ENCODE results near the gene TRIOBP. TPM values are rescaled to one million over a fixed set of nuclear protein-coding genes. Genes with fewer than 3 reads are reported as not detected.

Gene TRIOBP
- total and polyA plus RNA-seq, 7 experiments from 2014 or later = 6.7 to 43.0 (median 22.9) TPM

DNA sequence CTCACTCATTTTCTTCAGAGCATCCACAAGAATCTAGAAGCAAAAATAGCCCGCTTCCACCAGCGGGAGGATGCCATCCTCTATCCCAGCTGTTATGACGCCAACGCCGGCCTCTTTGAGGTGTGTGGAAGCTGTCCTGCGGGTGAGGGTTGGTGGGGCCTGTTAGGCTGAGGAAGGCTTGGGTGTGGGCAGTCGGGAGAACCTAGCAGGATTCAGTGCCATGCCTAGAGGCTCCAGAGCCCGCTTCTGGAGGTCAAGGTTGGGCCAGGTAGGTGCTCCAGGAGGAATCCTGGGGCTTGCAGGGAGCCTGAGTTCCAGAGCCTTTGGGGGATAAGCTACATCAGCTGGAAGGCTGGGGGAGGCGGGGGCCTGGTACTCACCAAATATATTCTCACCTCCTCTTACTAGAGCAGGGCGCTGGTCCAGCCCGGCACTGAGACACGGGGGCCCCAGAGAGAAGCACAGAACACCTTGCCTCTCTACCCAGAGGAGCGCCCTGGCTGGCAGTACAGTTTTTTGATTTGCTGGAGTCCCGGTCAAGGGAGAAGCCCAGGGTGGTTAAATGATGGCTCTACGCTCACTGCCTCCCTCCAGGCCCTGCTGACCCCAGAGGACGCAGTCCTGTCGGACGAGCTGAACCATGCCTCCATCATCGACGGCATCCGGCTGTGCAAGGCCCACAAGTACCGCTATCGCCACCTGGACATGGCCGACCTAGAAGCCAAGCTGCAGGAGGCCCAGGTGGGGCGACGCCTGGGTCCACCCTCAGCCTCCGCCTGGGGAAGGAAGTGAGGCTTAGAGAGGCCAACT is 116.2 kb downstream of the TRIOBP start:
- DNase-seq = no peak
- CTCF ChIA-PET = interaction anchor here (0.6 to 8.0 kb wide), 2 partner anchors 50 to 290 kb away, joined by 4 to 94 read pairs; no protein-coding TSS in a partner anchor
- no peak overlapping the region for H3K27ac Mint-ChIP-seq

DNA sequence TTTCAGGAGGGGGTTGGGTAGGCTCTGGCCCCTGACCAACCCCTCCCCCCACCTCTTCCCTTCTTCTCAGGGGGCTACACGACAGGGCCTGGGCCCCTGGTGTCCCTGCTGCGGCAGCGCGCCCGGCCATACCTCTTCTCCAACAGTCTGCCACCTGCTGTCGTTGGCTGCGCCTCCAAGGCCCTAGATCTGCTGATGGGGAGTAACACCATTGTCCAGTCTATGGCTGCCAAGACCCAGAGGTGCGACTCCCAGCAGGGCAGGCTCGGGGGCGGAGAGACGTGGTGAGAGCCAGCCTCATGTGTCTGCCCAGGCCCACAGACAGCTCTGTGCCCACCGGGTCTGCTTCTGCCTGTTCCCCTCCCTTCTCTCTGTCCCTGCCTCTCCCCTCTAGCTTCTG is 118.7 kb downstream of the TRIOBP start:
- Histone ChIP-seq H3K27me3 (ENCODE audit: control insufficient read depth in 2 of 2, insufficient read depth in 2 of 2, low read length in 2 of 2) (peaks cover 0 to 4% of the 10 kb centered on the region in 2 donors), H3K36me3 (ENCODE audit: control insufficient read depth in 2 of 3, insufficient read depth in 3 of 3, low read length in 3 of 3) (no peaks in the 10 kb centered on the region), H3K4me1 (ENCODE audit: control insufficient read depth in 2 of 2, insufficient read depth in 2 of 2, low read length in 2 of 2) (peaks cover 10% of the 10 kb centered on the region in 2 donors), H3K4me3 (ENCODE audit: low read length) (no peak overlapping the region), H3K27ac (ENCODE audit: low read depth, low read length) (no peak overlapping the region), H3K9me3 (ENCODE audit: control insufficient read depth in 2 of 3, low read length in 3 of 3) (no peaks in the 10 kb centered on the region)
- intact Hi-C loops (cut with micrococcal nuclease) = no loop called here
- ChIA-PET POLR2A (no interaction called here), CTCF (interaction anchor here (0.9 to 8.0 kb wide), 4 partner anchors 48 to 155 kb away, joined by 3 to 94 read pairs (median 13); no protein-coding TSS in a partner anchor)
- ATAC-seq (no peak), DNase-seq (no peak)
- Mint-ChIP-seq H3K36me3 (peaks cover 0 to 4% (median 0%) of the 10 kb centered on the region in 5 donors), H3K27me3 (peaks cover 4 to 18% (median 8%) of the 10 kb centered on the region in 5 donors), H3K27ac (no peak overlapping the region), H3K4me3 (peak overlapping the region in 1 of 10 donors; percentile 22), H3K4me1 (peaks cover 0 to 16% (median 11%) of the 10 kb centered on the region in 7 donors), H3K9me3 (no peaks in the 10 kb centered on the region)

More for the DNA sequence above, 116.2 kb downstream of the TRIOBP start:
- intact Hi-C loops (cut with micrococcal nuclease) = no loop called here
- Histone ChIP-seq H3K4me1 (ENCODE audit: control insufficient read depth in 2 of 2, insufficient read depth in 2 of 2, low read length in 2 of 2) (peaks cover 5 to 14% of the 10 kb centered on the region in 2 donors), H3K9me3 (ENCODE audit: control insufficient read depth in 2 of 3, low read length in 3 of 3) (no peaks in the 10 kb centered on the region), H3K27ac (ENCODE audit: low read depth, low read length) (no peak overlapping the region), H3K27me3 (ENCODE audit: control insufficient read depth in 2 of 2, insufficient read depth in 2 of 2, low read length in 2 of 2) (peaks cover 0 to 7% of the 10 kb centered on the region in 2 donors), H3K36me3 (ENCODE audit: control insufficient read depth in 2 of 3, insufficient read depth in 3 of 3, low read length in 3 of 3) (no peaks in the 10 kb centered on the region), H3K4me3 (ENCODE audit: low read length) (no peak overlapping the region)
- POLR2A ChIA-PET = interaction anchor here (0.7 kb wide), 1 partner anchor 38 kb away, joined by 3 read pairs; no protein-coding TSS in a partner anchor
- peaks cover 0 to 20% (median 12%) of the 10 kb centered on the region in 7 donors for H3K4me1 Mint-ChIP-seq
- H3K9me3 Mint-ChIP-seq = no peaks in the 10 kb centered on the region
- peaks cover 0 to 7% (median 4%) of the 10 kb centered on the region in 5 donors for H3K27me3 Mint-ChIP-seq
- no peak overlapping the region for H3K4me3 Mint-ChIP-seq
- no peak for ATAC-seq
- H3K36me3 Mint-ChIP-seq = peaks cover 0 to 4% (median 0%) of the 10 kb centered on the region in 5 donors

DNA sequence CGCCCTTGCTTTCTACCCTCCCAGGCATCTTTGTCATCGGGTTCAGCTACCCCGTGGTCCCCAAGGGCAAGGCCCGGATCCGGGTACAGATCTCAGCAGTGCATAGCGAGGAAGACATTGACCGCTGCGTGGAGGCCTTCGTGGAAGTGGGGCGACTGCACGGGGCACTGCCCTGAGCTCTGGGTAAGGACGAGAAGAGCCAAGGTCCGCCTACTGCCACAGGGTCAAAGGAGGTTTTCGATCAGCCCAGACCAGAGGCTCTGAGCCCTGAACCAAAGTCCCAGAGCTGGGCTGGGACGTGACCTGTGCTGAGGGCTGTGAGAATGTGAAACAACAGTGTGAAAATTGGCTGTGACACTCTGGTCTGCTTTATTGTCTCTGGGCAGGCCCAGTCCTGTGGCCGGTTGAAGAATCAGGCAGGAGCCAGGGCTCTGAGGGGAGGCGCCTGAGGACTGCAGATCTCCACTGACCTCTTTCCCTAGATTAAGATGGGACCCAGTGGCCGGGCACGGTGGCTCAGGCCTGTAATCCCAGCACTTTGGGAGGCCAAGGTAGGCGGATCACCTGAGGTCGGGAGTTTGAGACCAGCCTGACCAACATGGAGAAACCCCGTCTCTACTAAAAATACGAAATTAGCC is 119.8 kb downstream of the TRIOBP start:
- DNase-seq (no peak), ATAC-seq (no peak)
- H3K36me3 Mint-ChIP-seq = peaks cover 0 to 4% (median 0%) of the 10 kb centered on the region in 5 donors
- peaks cover 4 to 24% (median 12%) of the 10 kb centered on the region in 5 donors for H3K27me3 Mint-ChIP-seq
- Histone ChIP-seq H3K4me1 (ENCODE audit: control insufficient read depth in 2 of 2, insufficient read depth in 2 of 2, low read length in 2 of 2) (peaks cover 10% of the 10 kb centered on the region in 2 donors), H3K9me3 (ENCODE audit: control insufficient read depth in 2 of 3, low read length in 3 of 3) (no peaks in the 10 kb centered on the region), H3K36me3 (ENCODE audit: control insufficient read depth in 2 of 3, insufficient read depth in 3 of 3, low read length in 3 of 3) (no peaks in the 10 kb centered on the region), H3K27ac (ENCODE audit: low read depth, low read length) (no peak overlapping the region), H3K4me3 (ENCODE audit: low read length) (no peak overlapping the region), H3K27me3 (ENCODE audit: control insufficient read depth in 2 of 2, insufficient read depth in 2 of 2, low read length in 2 of 2) (no peaks in the 10 kb centered on the region)
- H3K27ac Mint-ChIP-seq = no peak overlapping the region
- no peaks in the 10 kb centered on the region for H3K9me3 Mint-ChIP-seq
- H3K4me1 Mint-ChIP-seq = peaks cover 0 to 16% (median 11%) of the 10 kb centered on the region in 7 donors
- POLR2A ChIA-PET = interaction anchor here (0.6 to 1.3 kb wide), 2 partner anchors 47 to 137 kb away, joined by 3 read pairs; partner anchors contain the start of genes C22orf23 and POLR2F
- no peak overlapping the region for H3K4me3 Mint-ChIP-seq
- CTCF ChIA-PET = interaction anchor here (0.9 to 8.0 kb wide), 11 partner anchors 9 to 154 kb away, joined by 3 to 94 read pairs (median 4); partner anchors contain the start of genes C22orf23, GCAT and POLR2F
- intact Hi-C loops (cut with micrococcal nuclease) = loop anchor here (1.0 to 2.0 kb wide), 6 partner anchors 9 to 149 kb away; partner anchors contain the start of genes EIF3L (in 1 of the 2) and GCAT (in 1 of the 2)

DNA sequence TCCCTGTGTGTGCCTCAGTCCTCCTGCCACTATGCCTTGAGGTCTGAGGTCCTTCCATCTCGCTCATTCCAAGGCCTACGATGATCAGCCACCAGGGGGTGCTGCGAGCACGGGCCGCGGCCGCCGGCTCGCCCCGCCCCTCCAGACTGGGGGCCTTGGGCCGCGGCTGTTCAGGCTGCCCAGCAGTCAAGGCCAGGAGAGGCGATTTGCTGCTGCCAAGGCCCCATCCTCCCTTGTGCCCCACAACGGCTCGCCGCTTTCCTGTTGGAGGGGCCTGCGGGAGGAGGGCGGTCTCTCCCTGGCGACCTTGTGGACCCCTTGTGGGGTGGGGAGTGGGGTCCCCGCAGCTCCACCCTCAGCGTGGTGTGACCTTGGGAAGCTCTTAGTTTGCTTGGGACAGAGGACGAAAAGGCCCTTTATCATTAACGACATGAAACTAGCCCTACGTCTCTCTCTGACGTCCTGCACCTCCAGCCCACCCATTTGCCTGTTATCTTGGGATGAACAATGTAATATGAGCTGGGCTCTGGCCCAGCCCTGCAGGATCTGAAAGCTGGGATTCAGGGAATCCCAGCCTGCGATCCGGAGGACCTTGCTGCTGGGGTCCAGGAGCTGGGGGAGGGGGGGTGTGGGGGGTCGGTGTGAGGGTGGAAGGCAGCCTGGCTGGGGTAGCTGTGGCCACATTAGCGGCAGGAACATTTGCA is 121.0 kb downstream of the TRIOBP start:
- Histone ChIP-seq H3K36me3 (ENCODE audit: control insufficient read depth in 2 of 3, insufficient read depth in 3 of 3, low read length in 3 of 3) (no peaks in the 10 kb centered on the region), H3K27ac (ENCODE audit: low read depth, low read length) (no peak overlapping the region), H3K27me3 (ENCODE audit: control insufficient read depth in 2 of 2, insufficient read depth in 2 of 2, low read length in 2 of 2) (no peaks in the 10 kb centered on the region), H3K9me3 (ENCODE audit: control insufficient read depth in 2 of 3, low read length in 3 of 3) (no peaks in the 10 kb centered on the region), H3K4me3 (ENCODE audit: low read length) (peak overlapping the region; percentile 61), H3K4me1 (ENCODE audit: control insufficient read depth in 2 of 2, insufficient read depth in 2 of 2, low read length in 2 of 2) (peaks cover 10% of the 10 kb centered on the region in 2 donors)
- Mint-ChIP-seq H3K27me3 (peaks cover 9 to 33% (median 20%) of the 10 kb centered on the region in 5 donors), H3K9me3 (no peaks in the 10 kb centered on the region), H3K27ac (no peak overlapping the region), H3K4me3 (peak overlapping the region in 9 of 10 donors; percentile 34 to 74 (median 52)), H3K4me1 (peaks cover 0 to 16% (median 11%) of the 10 kb centered on the region in 7 donors), H3K36me3 (peaks cover 0 to 4% (median 0%) of the 10 kb centered on the region in 5 donors)
- POLR2A ChIA-PET = interaction anchor here (0.6 to 1.5 kb wide), 5 partner anchors 10 to 136 kb away, joined by 3 to 6 read pairs (median 3); partner anchors contain the start of genes ANKRD54, C22orf23 and POLR2F
- intact Hi-C loops (cut with micrococcal nuclease) = loop anchor here (1.0 to 2.0 kb wide), 7 partner anchors 11 to 147 kb away; partner anchors contain the start of genes ANKRD54 (in 1 of the 2), EIF3L (in 1 of the 2) and GCAT (in 1 of the 2)
- DNase-seq (peak; percentile 44 to 92 (median 72)), ATAC-seq (peak; percentile 92)
- CTCF ChIA-PET = interaction anchor here (0.6 to 8.0 kb wide), 22 partner anchors 10 to 556 kb away, joined by 3 to 94 read pairs (median 4); partner anchors contain the start of genes C22orf23, GCAT and POLR2F

DNA sequence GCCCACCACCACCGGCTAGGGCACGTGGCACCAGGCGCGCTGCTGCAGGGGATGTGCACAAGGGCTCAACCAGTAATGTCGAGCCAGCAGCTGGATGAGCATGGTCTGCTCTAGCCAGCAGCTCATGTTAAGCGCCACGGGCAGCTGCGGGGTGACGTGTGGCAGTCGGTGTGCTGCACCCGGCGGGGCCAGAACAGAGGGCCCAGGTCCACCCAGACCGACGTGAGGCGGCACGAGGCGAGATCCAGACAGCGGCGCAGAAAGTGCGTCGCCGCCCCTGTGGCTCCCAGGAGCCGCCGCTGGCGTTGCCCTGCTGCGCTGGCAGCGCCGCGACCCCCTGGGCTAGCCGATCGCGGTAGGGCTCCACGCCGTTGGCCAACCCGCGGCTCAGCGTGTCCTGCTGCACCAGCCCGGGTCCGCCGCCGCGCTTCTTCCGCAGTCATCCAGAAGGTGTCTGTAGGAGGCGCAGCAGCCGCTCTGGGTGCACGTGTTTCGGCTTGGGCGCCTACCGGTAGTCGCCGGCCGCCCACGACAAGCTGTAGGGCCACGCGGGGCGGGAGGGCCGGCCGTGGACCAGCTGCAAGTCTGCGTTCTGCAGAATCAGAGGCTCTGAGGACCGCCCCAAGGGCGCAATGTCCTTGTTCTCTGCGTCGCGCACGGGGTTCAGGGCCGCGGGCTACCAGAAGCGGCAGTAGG is 121.7 kb downstream of the TRIOBP start:
- POLR2A ChIA-PET = interaction anchor here (0.6 to 1.5 kb wide), 4 partner anchors 9 to 182 kb away, joined by 3 to 6 read pairs (median 4); partner anchors contain the start of gene ANKRD54
- H3K9me3 Mint-ChIP-seq = no peaks in the 10 kb centered on the region
- no peak overlapping the region for H3K27ac ChIP-seq (ENCODE audit: low read depth, low read length)
- H3K4me3 Mint-ChIP-seq = peak overlapping the region in 9 of 10 donors; percentile 32 to 74 (median 66)
- intact Hi-C loops (cut with micrococcal nuclease) = loop anchor here in 1 of 2 donors (1.0 kb wide), 1 partner anchor 26 kb away; the partner anchor contains the start of gene ANKRD54
- peaks cover 12 to 37% (median 27%) of the 10 kb centered on the region in 5 donors for H3K27me3 Mint-ChIP-seq
- peaks cover 0 to 4% (median 0%) of the 10 kb centered on the region in 5 donors for H3K36me3 Mint-ChIP-seq
- H3K4me3 ChIP-seq (ENCODE audit: low read length) = peak overlapping the region; percentile 61
- ATAC-seq = peak; percentile 77
- peaks cover 10% of the 10 kb centered on the region in 2 donors for H3K4me1 ChIP-seq (ENCODE audit: control insufficient read depth in 2 of 2, insufficient read depth in 2 of 2, low read length in 2 of 2)
- H3K4me1 Mint-ChIP-seq = peaks cover 0 to 16% (median 11%) of the 10 kb centered on the region in 7 donors
- peak; percentile 26 to 69 (median 52) for DNase-seq
- no peaks in the 10 kb centered on the region for H3K36me3 ChIP-seq (ENCODE audit: control insufficient read depth in 2 of 3, insufficient read depth in 3 of 3, low read length in 3 of 3)
- no peak overlapping the region for H3K27ac Mint-ChIP-seq
- no peaks in the 10 kb centered on the region for H3K27me3 ChIP-seq (ENCODE audit: control insufficient read depth in 2 of 2, insufficient read depth in 2 of 2, low read length in 2 of 2)
- H3K9me3 ChIP-seq (ENCODE audit: control insufficient read depth in 2 of 3, low read length in 3 of 3) = no peaks in the 10 kb centered on the region
- CTCF ChIA-PET = interaction anchor here (0.6 to 8.0 kb wide), 17 partner anchors 10 to 556 kb away, joined by 3 to 94 read pairs (median 5); partner anchors contain the start of genes C22orf23, GCAT and POLR2F
